Amniotic epithelial cell (primary cell): Measurements from ENCODE around the gene PACSIN2.
"Not testable (repeated sequence)": the region's sequence is repeated elsewhere in the genome, so short reads cannot be mapped to it uniquely, and the experiment has no call there.

Source experiments
- DNase-seq: peaks from one replicate; pipeline ENCODE4 v3.0.0-alpha.2; 2010; ENCODE audit warnings: low read depth

PACSIN2 gene

DNA sequence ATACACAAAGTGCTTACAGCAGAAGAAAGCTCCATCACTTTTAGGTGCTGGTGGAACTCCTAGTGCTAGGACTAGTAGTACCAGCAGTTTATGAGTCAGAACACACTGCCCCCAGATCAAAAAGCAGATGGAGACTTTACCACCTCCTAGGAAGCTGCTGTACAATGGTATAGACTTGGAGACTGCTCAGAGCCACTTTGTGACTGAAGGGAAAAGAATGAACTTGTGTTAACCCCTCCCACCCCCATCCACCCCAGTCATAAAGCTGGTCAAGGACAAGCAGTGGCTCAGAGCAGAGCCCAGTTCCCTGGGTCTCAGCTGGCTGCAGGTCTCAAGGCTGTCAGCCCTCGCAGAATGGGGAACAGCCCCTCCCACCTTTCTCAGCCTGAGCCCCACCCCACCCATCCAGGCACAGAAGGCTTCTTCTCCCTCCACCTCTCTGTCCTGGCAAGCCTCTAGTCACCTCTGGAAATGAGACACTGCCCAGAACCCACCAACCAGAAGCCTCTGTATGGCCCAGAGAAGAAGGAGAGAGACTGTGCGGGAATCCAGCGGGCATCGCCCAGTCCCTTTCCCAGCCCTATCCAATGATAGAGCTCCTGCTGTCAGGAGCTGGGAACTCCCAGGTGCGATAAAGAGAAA, 23.8 kb downstream of the PACSIN2 start:
- peak; percentile 89 for DNase-seq

DNA sequence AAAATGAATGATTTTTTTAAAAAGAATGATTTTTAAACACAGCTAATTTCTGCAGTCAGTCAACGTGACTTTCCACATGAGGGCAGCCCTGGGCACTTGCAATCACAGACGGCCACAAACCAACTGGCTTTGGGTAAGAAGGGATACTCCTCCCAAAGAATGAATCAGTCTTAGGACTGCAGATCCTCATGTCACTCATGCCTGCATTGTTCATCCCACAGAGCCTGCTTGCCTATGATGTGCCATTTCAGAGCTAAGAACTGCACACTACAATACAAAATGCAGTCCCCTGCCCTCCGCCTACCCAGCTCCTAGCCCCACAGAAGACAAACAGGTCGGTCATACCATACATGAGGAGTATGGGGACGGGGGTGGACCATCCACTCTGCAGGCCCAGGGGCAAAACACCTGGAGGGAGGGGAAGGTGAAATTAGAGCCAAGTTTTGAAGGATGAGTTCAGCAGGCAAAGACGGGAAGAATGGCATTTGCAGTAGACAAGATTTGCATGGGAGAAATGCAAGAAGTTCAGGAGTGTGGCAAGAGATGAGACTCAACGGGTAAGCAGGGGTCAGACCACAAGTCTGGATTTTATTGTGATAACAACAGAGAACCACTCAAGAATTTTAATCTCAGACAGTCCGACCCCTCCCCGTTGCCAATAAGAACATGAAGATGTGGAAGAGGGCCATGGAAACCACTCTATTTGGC, 24.7 kb downstream of the PACSIN2 start:
- peak; percentile 96 for DNase-seq

DNA sequence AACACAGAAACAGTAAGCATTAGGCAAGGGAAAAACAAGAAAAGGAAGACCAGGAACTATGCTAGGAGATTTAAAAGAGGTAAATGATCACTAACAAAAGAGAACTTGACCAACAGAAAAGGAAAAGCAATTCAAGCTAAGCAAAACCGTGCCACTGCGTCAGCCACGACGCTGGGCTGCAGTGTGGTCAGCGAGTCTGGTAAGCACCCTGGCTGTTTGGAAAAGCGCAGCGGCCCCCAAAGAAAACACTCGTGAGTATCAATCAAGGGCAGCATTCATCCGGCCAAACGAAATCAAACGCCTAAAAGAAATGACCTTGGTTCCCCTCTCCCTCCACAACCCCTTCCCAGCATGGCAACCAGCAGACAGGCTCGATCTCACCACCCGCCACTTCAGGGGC, 28.8 kb downstream of the PACSIN2 start:
- DNase-seq, result no peak

DNA sequence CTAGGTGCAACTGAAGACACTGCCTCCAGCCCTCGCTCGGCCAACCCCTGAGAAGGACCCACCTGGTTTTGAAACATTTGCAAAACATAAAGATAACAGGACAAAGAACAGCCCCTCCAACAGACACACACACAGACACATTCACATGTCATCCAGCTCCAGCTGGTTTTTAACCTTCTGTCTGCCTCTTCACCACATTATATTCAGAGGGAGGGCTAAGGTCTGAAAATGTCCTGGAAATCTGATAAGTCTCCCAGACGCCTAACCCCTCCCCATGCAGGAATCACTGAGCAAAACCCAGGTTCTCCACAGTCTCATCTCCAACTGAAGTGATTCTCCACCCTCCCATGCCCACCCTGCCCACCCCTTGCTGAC, 29.4 kb downstream of the PACSIN2 start:
- no peak for DNase-seq

DNA sequence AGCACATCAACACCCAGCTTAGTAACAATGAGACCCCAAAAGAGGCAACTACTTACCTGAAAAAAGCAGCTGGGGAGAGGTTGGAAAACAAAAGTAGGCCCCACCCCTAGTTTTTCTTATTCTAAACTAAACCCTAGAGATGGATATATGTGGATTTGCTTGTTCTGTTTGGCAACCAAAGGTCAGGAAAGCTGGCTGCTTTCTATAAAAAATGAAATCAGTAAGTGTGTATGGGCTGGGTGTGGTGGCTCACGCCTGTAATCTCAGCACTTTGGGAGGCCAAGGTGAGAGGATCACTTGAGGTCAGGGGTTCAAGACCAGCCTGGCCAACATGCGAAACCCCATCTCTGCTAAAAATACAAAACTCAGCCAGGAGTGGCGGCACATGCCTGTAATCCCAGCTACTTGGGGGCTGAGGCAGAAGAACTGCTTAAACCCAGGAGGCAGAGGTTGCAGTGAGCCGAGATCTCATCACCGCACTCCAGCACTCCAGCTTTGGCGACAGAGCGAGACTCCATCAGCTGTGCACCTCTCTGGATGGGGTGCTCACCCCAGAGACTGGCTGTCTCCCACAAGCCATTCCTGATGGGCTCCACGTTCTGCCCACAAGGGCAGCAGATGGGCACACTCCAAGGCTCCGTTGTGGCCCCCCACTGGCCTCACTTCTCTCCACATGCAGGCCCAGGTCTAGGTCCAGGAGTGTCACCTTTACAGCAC, 30.0 kb downstream of the PACSIN2 start:
- DNase-seq, result no peak

DNA sequence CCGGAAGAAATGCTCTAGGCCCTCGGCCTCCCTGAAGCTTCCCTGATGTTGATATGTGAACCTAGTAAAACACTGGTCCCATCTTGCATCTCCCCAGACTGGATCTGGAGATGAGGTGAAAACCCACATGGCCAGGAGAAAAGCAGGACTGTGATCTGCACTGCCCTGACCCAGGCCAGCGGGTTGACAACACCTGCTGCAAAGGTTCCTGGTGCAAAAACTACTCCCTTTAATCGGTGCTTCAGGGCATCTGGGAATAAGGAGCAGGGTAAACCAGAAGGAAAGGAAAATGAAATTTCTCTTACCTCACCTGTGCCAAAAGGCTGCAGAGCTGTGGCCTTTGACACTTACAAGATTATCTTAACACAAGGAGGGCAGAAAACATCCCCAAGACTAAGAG, 30.6 kb downstream of the PACSIN2 start:
- no peak for DNase-seq

DNA sequence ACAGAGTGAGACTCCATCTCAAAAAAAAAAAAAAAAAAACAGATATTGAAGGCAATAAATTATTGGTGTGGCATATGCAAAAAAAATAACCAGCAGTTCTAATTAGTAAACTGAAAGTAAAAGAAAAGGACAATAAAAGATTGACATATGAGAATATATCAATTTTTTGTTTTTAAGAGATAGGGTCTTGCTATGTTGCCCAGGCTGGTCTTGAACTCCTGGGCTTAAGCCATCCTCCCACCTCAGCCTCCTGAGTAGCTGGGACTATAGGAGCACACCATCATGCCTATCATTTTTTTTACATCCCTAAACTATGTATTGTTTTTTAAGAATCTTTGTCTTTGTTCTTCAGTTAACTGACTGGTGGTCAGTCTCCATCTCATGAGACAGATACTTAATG, 31.5 kb downstream of the PACSIN2 start:
- no peak for DNase-seq

DNA sequence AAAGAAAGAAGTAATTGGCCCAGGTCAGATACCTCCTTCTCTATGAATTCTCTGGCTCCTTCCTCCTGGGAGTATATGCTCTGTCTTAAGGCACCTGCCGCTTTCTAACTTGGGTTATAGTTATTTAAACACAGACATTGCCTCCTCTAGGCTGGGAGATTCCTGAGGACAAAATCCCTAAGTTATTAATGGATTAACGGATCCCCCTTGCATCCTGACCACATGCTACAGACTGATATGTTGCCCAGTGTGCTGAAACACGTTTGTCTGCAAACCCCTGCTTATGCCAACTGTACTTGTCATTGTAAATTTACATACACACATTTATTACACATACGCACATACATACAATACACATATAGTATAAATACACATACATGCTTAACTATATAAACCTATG, 35.3 kb downstream of the PACSIN2 start:
- no peak for DNase-seq

DNA sequence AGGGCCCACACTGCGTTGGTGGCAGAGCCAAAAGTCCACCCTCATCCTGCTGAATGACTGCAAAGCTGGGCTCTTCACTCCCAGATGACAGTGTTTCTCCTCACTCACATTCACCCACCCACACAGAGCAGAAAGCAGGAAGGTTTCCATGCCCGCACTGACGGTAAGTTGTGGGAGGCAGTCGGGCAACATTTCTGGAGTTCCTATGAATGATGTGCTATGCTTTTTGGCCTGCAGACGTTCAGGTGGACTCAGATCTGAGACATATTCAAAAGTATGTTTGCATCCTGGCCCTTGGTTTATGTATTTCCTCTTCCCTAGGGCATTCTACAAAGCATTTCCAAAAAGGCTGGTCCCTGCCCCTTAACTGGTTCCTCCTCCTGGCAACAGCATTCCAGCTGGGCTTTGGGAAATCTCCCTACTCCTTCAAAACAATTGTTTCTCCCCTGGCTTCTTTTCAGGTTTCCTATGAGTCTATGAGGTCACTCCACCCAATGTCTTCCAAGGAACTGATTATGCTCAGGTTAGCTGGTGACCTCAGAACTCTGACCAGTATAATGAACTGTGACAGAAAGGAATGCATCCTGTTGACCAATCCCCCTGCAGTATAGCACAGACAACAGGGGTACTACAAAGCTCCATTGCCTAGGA, 36.4 kb downstream of the PACSIN2 start:
- peak; percentile 53 for DNase-seq

DNA sequence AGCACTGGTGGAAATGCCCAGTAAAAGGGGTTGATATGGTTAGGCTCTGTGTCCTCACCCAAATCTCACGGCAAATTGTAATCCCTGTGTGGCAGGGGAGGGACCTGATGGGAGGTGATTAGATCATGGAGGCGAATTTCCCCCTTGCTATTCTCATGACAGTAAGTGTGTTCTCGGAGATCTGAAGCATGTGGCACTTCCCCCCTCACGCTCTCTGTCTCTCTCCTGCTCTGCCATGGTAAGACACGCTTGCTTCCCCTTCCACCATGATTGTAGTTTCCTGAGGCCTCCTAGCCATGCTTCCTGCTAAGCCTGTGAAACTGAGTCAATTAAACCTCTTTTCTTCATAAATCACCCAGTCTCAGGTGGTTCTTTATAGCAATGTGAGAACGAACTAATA, 37.4 kb downstream of the PACSIN2 start:
- no peak for DNase-seq

DNA sequence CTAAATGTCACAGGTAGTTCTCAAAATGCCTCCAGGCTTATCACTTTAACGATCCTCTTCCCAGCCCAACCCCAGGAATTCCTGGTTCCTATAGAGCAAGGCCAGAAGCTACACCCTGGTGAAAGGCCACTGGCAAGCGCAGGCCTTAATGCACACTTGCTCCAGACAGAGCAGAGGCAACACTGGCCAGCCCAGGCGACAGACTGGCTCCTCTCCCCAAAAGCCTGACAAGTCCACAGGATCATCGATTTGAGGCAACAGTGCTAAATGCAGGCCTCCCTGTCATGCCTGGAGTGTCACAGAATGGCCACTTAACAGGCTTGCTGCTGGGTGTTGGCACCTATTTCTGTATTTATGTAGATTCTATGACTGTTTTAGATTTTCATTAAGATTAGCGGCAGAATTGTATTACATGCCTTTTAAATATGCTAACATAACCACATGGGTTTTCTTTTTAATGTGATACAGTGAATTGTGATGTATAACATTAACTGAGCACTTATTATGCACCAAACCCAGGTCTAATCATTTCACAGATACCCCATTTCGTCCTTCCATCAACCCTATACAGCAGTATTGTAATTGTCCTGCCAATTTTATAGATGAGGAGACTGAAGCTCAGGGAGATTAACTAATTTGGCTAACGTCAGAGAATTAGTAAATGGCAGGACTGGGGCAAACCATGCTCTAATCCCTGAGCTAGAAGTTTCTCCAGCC, 38.6 kb downstream of the PACSIN2 start:
- DNase-seq, result no peak

DNA sequence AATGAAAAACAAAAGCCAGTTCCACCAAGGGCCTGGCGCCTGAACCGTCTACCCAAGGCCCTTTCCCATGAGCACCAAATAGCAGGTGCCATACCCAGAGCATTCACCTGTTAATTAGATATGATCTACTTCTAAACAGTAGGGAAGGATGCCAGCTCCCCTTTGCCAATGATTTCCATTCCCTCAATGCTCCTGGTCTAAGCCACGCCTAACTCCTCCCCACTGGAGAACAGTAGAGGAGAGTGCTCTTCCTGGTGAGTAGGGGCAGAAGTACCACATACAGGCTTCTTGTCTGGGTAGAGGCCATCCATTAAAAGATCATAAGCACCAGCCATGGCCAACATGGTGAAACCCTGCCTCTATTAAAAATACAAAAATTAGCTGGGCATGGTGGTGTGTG, 40.7 kb downstream of the PACSIN2 start:
- no peak for DNase-seq

DNA sequence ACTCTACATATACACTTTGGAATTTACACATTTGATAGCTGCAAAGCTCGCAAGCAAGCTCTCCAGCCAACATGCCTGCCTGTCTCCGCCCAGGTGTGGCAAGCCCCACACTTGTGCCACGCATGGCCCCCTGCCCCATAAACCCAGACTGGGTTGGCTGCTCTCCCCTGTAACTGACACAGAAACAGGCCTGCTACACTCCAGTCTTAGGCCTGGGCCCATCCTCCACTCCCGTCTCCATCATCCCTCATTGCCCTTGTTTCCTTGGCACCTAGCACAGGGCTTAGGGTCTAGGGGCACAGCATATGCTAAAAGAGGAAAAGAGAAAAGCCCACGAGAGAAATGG, 41.4 kb downstream of the PACSIN2 start:
- no peak for DNase-seq

DNA sequence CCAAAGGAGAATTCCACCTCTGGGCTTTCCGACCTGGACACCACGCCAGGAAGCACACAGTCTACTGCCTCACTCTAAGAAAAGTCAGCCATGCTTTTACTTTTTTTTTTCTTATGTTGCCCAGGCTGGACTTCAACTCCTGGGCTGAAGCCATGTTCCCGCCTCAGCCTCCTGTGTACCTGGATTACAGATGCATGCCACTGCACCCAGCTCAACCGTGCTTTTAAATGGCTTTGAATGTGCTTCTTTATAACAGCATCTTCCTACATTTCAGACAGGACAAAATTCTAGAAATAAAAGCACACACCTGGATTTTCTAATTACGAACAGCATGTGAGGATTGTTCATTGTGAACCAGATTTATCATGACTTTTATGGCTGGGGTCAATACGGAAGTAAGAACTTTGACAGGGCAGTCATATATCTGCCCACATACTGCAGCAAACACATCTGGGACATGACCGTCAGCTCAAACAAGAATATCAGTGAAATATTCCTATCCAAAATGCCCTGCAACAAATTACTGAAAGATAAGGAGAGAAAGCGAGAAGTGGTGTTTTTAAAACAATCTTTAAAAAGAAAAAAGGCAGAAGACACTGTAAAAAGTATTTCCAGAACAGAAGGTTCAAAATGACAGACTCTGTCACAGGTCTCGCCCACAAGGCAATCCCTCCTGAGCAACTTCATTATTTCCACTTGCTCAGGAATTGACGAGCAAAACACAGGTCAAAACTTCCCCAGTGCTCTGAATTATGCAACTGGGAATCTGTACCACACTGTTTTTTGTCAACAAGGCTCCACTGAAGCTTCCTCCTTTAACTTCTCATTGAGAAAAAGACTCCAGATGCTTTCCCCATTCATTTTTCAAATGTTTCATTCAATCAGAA, 42.1 kb downstream of the PACSIN2 start:
- peak; percentile 43 for DNase-seq

DNA sequence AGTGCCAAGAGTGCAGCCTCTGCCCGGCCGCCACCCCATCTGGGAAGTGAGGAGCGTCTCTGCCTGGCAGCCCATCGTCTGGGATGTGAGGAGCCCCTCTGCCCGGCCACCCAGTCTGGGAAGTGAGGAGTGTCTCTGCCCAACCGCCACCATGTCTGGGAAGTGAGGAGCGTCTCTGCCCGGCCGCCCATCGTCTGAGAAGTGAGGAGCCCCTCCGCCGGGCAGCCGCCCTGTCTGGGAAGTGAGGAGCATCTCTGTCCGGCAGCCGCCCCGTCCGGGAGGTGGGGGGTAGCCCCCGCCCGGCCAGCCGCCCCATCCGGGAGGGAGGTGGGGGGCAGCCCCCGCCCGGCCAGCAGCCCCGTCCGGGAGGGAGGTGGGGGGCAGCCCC, 43.5 kb downstream of the PACSIN2 start:
- DNase-seq, result not testable (repeated sequence)

DNA sequence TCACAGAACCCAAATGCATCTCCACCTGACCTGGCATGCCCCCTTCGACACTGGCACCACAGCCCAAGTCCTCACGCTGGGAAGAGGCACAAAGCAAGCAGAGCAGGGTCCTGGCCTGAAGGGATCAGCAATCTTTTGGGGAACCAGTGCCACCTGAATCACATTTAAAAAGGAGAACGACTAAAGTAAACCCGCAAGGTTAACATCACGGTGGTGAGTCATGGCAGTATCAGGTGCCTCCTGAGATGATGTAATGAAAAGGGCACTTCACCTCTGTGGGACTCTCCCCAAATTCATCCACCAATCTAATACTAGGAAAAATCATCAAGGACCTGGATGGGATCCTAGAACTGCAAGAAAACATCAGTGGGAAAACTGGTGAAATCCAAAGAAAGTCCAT, 44.9 kb downstream of the PACSIN2 start:
- no peak for DNase-seq

DNA sequence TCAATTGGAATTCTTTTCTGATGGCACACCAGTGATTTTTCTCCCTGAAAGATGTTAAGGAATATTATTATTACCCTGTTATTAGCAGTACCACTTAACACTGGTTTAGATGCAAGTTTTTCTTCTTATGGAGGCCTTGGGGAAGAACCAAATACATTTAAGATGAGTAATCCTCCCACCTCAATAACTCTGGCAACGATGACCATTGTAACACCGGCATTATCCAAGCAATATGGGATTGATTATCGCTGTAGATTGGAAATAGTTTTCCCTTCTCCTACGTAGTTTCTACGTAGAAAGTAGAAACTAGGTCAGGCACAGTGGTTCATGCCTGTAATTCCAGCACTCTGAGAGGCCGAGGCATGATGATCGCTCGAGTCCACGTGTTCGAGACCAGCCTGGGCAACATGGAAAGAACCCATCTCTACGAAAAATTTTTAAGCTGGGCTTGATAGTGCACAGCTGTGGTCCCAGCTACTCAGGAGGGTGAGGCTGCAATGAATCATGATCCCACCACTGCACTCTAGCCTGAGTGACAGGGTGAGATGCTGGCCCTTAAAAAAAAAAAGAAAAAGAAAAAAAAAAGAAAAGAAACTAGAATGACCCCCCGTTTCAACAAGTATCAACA, 45.5 kb downstream of the PACSIN2 start:
- DNase-seq, result peak; percentile 44

DNA sequence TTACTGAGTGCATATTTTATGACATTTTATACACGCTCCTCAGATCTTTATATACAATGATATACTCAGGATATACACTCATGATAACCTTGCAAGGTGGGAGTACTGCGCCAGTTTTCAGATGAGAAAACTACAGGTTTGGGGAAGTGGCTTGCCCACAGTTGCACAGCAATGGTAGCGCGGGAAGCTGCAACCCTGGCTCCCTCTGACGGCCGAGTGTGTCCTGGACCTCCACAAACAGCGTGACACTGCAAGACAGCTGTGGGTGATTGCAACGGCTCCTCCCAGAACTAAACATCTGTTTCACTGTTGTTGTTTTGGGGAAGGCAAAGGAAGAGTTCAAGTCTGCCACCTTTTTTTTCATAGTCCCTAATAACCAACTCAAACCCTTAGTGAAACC, 47.0 kb downstream of the PACSIN2 start:
- DNase-seq, result no peak

DNA sequence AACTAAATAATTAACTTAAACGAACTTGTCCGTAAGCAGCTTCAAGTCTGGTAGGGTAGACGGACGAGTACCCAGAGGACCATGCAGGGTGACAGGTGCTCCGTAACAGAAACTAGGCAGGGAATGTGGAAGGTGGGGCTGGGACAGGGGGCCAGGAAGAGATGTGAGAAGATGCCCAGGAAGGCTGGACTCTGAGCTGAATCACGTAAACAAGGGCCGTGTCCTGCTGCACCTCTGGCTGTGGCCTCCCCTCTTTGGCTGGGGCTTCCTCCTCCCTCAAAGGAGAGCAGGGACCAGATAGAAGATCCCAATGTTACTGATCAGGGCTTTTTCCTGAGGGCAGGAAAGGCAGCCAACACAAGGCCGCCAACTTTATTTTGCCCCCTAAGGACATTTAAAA, 47.9 kb downstream of the PACSIN2 start:
- no peak for DNase-seq

DNA sequence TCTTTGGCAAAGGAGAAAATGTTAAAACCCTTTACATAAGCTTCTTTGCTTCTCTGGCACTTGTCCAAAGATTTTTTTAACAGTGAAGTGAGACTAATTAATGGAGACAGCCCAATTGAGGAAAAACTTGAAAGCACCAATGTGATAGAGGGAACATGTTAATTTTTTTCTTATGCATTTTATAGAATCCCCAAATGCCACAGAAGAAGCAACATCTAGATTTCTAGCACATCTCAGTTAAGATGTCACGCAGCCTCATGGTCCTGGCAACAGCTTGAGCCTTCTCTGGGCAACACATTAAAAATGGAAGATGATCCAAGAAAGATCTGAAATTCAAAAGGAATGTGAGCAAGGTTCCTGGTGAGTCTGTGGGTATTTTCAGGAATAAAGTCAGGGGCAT, 48.5 kb downstream of the PACSIN2 start:
- DNase-seq, result no peak
